Kidney (tissue), 14 donors: ENCODE measurements around the gene RPS6KA2. TPM values are rescaled to one million over a fixed set of nuclear protein-coding genes. Genes with fewer than 3 reads are reported as not detected.

Experiments used
- DNase-seq, 5 donors: peaks; one replicate each; pipeline ENCODE4 v3.0.0-alpha.2; 2013 to 2020
- FAIRE-seq: peaks from 2 replicates; lab custom pipeline; 2012; peaks lifted over from hg19 to GRCh38; lab: Jason Lieb, UNC
- H3K27ac ChIP-seq, 2 donors: one replicate each; pipeline ENCODE4 v1.7.0; 2013; ENCODE audit warnings: low read depth in 2 of 2, low read length in 2 of 2, inconsistent platforms in 1 of 2
- H3K27me3 ChIP-seq: one replicate; pipeline ENCODE4 v1.7.1; 2013; ENCODE audit warnings: low read length, inconsistent platforms; ENCODE audit not compliant: control insufficient read depth, insufficient read depth
- H3K36me3 ChIP-seq, 3 donors: one replicate each; pipeline versions ENCODE4 v1.7.0 to v1.7.1; 2013; ENCODE audit warnings: low read length in 3 of 3, control low read depth in 1 of 3, inconsistent platforms in 1 of 3; ENCODE audit not compliant: insufficient read depth in 3 of 3, control insufficient read depth in 2 of 3
- H3K4me1 ChIP-seq, 3 donors: one replicate each; pipeline versions ENCODE4 v1.7.0 to v1.7.1; 2013; ENCODE audit warnings: low read length in 3 of 3, inconsistent platforms in 1 of 3, low read depth in 1 of 3; ENCODE audit not compliant: control insufficient read depth in 2 of 3, insufficient read depth in 2 of 3
- H3K4me3 ChIP-seq, 3 donors: one replicate each; pipeline versions ENCODE4 v1.7.0 to v1.8.1; 2013; ENCODE audit warnings: low read length in 3 of 3, control low read depth in 1 of 3, inconsistent platforms in 1 of 3
- H3K9ac ChIP-seq, 3 donors: one replicate each; pipeline versions ENCODE4 v1.7.0 to v1.7.1; 2013; ENCODE audit warnings: low read length in 3 of 3, control low read depth in 1 of 3, inconsistent platforms in 1 of 3
- H3K9me3 ChIP-seq, 3 donors: one replicate each; pipeline versions ENCODE4 v1.7.0 to v1.7.1; 2013; ENCODE audit warnings: low read length in 3 of 3, control low read depth in 1 of 3, inconsistent platforms in 1 of 3; ENCODE audit not compliant: control insufficient read depth in 2 of 3, insufficient read depth in 1 of 3
- CTCF ChIP-seq: IDR thresholded peaks from 3 replicates; pipeline ENCODE4 v1.5.1; 2012; ENCODE audit warnings: mild to moderate bottlenecking, moderate library complexity, borderline replicate concordance; ENCODE audit not compliant: insufficient read depth; ENCODE audit errors: extremely low read depth
- intact Hi-C: fragments of 100-400 bp; cut with DNase I; formaldehyde crosslinking; loops from one replicate; pipeline ENCODE4 v1.11.1; 2022
- polyA plus RNA-seq: library from polyadenylated mRNA; stranded (reverse); fragments of 350-450 nt; fragmentation: Illumina TruSeq; extraction: RNeasy Lipid Tissue Mini Kit (QIAGEN cat#74804); gene quantifications from one replicate; pipeline ENCODE4 v1.2.3, GENCODE V29; 2014; ENCODE audit warnings: low read depth, low replicate concordance; ENCODE audit not compliant: insufficient read depth
- total RNA-seq: library from RNA; stranded (reverse); fragmentation: NEBNext Ultra II Directional; extraction: Animal tissue kit (Norgen Biotek cat#: 25700); gene quantifications from one replicate; pipeline ENCODE4 v1.2.1, GENCODE V29; 2021
- donor health status: control.
- donor health status: control.
- donor health status: control.
- donor health status: control.
- donor health status: control.
- donor health status: DM: yes; HTN: yes; CAD: no.
- donor health status: Normal renal cell carcinoma (clear cell type).

RPS6KA2 gene
- total and polyA plus RNA-seq, 2 donors from 2014 or later: 12.3 to 61.2 TPM

GRCh38 chr6:166639921-166640320 is 12.9 kb upstream of the RPS6KA2 start:
- Histone ChIP-seq H3K27ac (no peak overlapping the region), H3K4me1 (no peaks in the 10 kb centered on the region)
- FAIRE-seq: no peak

GRCh38 chr6:166638573-166638964 is 11.5 kb upstream of the RPS6KA2 start:
- no peak overlapping the region for H3K4me3 ChIP-seq
- DNase-seq: no peak
- H3K27ac ChIP-seq: no peak overlapping the region
- H3K4me1 ChIP-seq: no peaks in the 10 kb centered on the region
- H3K9ac ChIP-seq: no peak overlapping the region
- H3K36me3 ChIP-seq: no peaks in the 10 kb centered on the region
- TF ChIP-seq CTCF: no peak
- peaks cover 0 to 2% (median 0%) of the 10 kb centered on the region in 3 donors for H3K9me3 ChIP-seq
- FAIRE-seq: no peak
- no peaks in the 10 kb centered on the region for H3K27me3 ChIP-seq
- intact Hi-C loops: no loop called here

More at GRCh38 chr6:166639921-166640320, 12.9 kb upstream of the RPS6KA2 start:
- Histone ChIP-seq H3K9ac (no peak overlapping the region), H3K4me3 (no peak overlapping the region), H3K27me3 (no peaks in the 10 kb centered on the region), H3K36me3 (no peaks in the 10 kb centered on the region), H3K9me3 (peaks cover 0 to 6% (median 0%) of the 10 kb centered on the region in 3 donors)
- TF ChIP-seq CTCF: no peak
- intact Hi-C loops: no loop called here
- DNase-seq: no peak

DNA sequence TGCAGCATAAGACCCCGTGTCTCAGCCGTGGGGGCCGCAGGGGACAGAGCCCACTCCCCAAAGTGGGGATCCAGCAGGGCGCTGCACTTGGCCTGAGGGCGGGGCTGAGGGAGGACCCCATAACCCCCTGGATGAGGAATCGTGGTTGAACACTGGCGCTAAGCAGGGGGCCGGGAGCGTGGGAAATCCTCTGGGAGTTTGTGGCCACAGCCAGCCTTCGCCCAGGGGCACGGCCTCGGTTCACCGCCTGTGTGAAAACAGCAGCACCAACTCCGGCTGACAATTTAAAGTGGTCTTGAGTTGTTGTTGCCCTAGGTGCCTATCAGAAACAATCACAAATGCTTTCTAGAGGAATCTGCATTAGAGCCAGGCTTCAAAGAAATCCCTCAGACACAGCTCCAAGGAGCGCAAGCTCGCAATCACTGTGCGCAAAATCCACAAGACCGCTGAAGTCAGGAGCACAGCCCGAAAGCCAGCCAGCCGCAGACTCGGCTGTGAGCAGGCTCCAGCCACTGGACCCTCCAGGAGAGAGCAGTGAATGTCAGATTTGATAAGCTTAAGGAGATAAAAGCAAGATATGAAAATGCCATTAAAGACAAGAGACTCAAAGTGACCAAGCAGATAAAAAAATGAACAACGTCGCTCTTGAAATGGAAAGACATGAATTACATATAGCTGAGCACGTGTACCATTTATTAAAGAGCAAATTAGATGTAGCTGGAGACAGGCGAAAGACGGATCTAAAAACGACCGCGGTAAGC is 10.9 kb upstream of the RPS6KA2 start:
- H3K9ac ChIP-seq: no peak overlapping the region
- H3K27ac ChIP-seq: no peak overlapping the region
- H3K27me3 ChIP-seq: no peaks in the 10 kb centered on the region
- DNase-seq (peak; percentile 46 to 74 (median 60)), FAIRE-seq (no peak)
- H3K36me3 ChIP-seq: no peaks in the 10 kb centered on the region
- H3K4me3 ChIP-seq: no peak overlapping the region
- no peaks in the 10 kb centered on the region for H3K9me3 ChIP-seq
- intact Hi-C loops: no loop called here
- H3K4me1 ChIP-seq: no peaks in the 10 kb centered on the region
- no peak for TF ChIP-seq CTCF
